Glutamatergic neuron (in vitro differentiated cells): ENCODE measurements around the gene TBC1D22A. TPM values are rescaled to one million over a fixed set of nuclear protein-coding genes. Genes with fewer than 3 reads are reported as not detected.

Experiments used
- DNase-seq: peaks from one replicate; pipeline ENCODE4 v3.0.0; 2022
- H3K27ac Mint-ChIP-seq: one replicate; pipeline ENCODE4 v1.8.0; 2020; ENCODE audit warnings: mild to moderate bottlenecking, mixed read lengths, inconsistent platforms; ENCODE audit not compliant: unreplicated experiment
- H3K27me3 Mint-ChIP-seq: one replicate; pipeline ENCODE4 v1.8.0; 2020; ENCODE audit warnings: mild to moderate bottlenecking, moderate library complexity, mixed read lengths, inconsistent platforms; ENCODE audit not compliant: unreplicated experiment
- H3K36me3 Mint-ChIP-seq: one replicate; pipeline ENCODE4 v1.8.0; 2020; ENCODE audit warnings: mild to moderate bottlenecking, mixed read lengths, inconsistent platforms; ENCODE audit not compliant: unreplicated experiment
- H3K4me1 Mint-ChIP-seq: one replicate; pipeline ENCODE4 v1.8.0; 2020; ENCODE audit warnings: mild to moderate bottlenecking, low read depth, mixed read lengths, inconsistent platforms; ENCODE audit not compliant: unreplicated experiment
- H3K4me3 Mint-ChIP-seq: one replicate; pipeline ENCODE4 v1.8.0; 2020; ENCODE audit warnings: mild to moderate bottlenecking, mixed read lengths, inconsistent platforms; ENCODE audit not compliant: unreplicated experiment
- H3K9me3 Mint-ChIP-seq: one replicate; pipeline ENCODE4 v1.8.0; 2020; ENCODE audit warnings: mild to moderate bottlenecking, moderate library complexity, mixed read lengths, inconsistent platforms; ENCODE audit not compliant: unreplicated experiment
- CTCF ChIP-seq: fragments of 200-600 bp; sonication (generic); IDR thresholded peaks from one replicate; pipeline ENCODE4 v1.5.0; 2021; ENCODE audit not compliant: partially characterized antibody, unreplicated experiment
- total RNA-seq: library from RNA; stranded (reverse); fragmentation: NEBNext Ultra II Directional; extraction: Animal tissue kit (Norgen Biotek cat#: 25700); gene quantifications from one replicate; pipeline ENCODE4 v1.2.1, GENCODE V29; 2021; ENCODE audit not compliant: unreplicated experiment

TBC1D22A gene
- total RNA-seq, 1 donor from 2014 or later, result 23.0 TPM

GRCh38 chr22:47050401-47051051 lies 288.1 kb downstream of the TBC1D22A start:
- Mint-ChIP-seq H3K27me3 (peaks cover 5% of the 10 kb centered on the region), H3K36me3 (no peaks in the 10 kb centered on the region), H3K9me3 (peaks cover 14% of the 10 kb centered on the region), H3K4me1 (peaks cover 19% of the 10 kb centered on the region), H3K27ac (no peak overlapping the region), H3K4me3 (no peak overlapping the region)
- no peak for DNase-seq
- TF ChIP-seq CTCF, result no peak

DNA sequence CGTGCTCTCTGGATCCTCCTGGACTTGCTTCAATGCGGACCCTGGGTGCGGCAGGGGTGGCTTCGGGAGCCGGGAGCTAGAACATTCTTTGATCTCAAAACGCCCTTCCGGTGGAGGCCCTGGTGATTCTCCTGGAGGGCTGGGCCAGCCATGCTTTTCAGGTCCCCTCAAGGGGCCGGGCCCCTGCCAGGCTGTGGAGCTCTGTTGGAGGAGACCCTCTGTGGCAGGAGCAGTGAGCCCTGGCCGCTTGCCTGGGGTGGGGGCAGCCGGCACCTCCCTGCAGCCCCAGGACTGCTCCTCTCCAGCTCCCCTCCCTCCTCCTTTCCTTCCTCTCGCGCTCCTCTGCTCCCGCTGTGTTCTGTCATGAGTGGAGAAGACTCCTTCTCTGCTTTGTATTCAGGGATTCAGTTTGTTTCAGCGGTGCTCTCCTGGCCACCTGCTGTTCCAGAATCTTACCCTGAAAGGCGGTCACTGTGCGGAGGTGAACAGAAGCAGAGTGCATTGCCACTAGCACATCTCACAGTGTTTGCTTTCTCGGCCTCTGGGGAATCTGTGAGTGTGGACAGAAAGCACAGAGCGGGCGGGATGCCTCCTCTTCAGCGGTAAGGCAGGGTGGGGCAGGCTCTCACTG lies 289.1 kb downstream of the TBC1D22A start:
- Mint-ChIP-seq H3K27ac (peak overlapping the region; percentile 70), H3K4me1 (peaks cover 24% of the 10 kb centered on the region), H3K9me3 (peaks cover 14% of the 10 kb centered on the region), H3K4me3 (peak overlapping the region; percentile 68), H3K36me3 (no peaks in the 10 kb centered on the region), H3K27me3 (peaks cover 8% of the 10 kb centered on the region)
- no peak for DNase-seq
- TF ChIP-seq CTCF, result no peak

GRCh38 chr22:47052236-47053012 lies 290.0 kb downstream of the TBC1D22A start:
- Mint-ChIP-seq H3K27ac (no peak overlapping the region), H3K4me3 (no peak overlapping the region), H3K9me3 (peaks cover 11% of the 10 kb centered on the region), H3K36me3 (no peaks in the 10 kb centered on the region), H3K4me1 (peaks cover 21% of the 10 kb centered on the region), H3K27me3 (peaks cover 8% of the 10 kb centered on the region)
- TF ChIP-seq CTCF, result no peak
- DNase-seq, result no peak

- Mint-ChIP-seq H3K4me3 (peak overlapping the region; percentile 5), H3K4me1 (peaks cover 20% of the 10 kb centered on the region), H3K9me3 (peaks cover 11% of the 10 kb centered on the region), H3K27ac (no peak overlapping the region), H3K27me3 (peaks cover 8% of the 10 kb centered on the region), H3K36me3 (no peaks in the 10 kb centered on the region)
- DNase-seq, result no peak
- TF ChIP-seq CTCF, result no peak
Measured at GRCh38 chr22:47053013-47053725, 290.7 kb downstream of the TBC1D22A start.
